GM18507 (cell line): ENCODE data around the gene DRGX.

ENCODE experiments used
- DNase-seq: peaks from one replicate; pipeline ENCODE4 v3.0.0; 2011; ENCODE audit warnings: low read depth; ENCODE audit not compliant: insufficient read length; ENCODE audit errors: extremely low spot score
- FAIRE-seq: peaks from 2 replicates; lab custom pipeline; 2011; peaks lifted over from hg19 to GRCh38; lab: Jason Lieb, UNC

Gene DRGX

DNA sequence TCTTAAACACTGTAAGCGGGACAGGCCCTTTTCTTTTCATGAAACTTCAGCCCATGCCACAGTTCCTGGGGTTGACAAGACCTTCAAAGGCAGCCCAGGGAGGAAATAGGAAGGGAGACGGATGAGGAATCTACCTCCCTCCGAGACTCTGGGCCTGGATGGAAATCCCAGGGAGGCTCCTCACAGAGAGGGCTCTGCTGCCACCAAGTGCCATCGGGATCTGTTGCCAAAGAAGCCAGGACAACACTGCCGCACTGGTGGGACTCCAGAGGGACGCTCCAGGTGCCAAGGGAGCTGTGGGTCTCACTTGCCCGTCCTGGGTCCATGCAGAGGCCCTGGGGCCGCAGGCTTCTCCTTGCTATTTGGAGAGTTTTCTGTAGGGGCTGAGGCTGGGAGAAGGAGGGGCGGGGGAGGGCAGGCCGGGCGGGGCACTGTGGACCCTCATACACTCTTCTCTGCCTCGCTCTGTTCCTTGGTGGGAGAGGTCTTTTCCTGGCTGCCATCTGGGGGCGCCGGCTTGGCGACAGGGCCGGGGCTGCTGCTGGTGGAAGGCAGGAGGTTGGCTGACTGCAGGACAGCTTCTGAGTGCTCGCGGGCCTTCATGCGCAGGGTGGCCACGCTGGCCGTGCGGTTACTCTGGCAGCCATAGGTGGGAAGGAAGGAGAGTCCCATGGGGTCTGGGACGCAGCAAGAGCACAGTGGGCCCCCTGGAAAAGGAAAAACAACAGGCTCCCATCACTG, 30.0 kb downstream of the DRGX start:
- no peak for FAIRE-seq
- DNase-seq, result no peak

DNA sequence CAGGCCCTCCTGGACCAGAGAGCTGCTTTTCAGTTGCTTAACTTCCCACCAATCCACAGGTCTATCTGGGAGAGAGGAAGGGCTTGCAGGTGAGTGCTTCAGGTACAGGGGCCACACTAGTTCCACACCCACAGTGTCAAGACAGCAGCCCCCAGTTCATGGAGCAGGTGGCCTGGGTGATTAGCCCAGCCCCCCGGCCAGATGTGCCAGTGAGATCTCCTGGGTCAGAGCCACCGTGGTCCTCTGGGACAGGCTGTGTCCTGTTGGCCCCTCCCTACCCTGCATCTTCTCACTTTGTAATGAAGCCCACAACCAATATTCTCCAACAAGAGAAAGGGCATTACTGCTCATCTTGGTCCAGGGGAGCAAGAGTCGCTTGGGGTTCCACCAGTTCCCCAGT, 30.6 kb downstream of the DRGX start:
- no peak for FAIRE-seq
- no peak for DNase-seq

DNA sequence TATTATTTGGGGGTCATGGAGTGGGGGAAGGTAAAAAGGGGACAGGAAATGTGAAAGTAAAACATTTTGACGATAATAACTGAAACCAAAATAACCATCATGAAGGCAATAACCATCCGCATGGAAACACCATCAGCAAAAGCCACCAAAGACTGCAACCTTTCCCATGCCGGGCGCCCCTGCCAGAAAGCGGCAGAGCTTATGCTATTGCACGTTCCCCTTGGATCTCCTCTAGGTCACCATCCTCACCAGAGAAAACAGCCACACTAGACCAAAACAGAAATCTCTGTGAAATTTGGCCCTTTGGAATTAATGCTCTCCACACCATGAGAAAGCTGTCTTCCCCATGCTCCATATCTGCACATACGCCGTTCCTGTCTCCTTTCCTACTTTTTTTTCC, 31.1 kb downstream of the DRGX start:
- FAIRE-seq (no peak), DNase-seq (no peak)

DNA sequence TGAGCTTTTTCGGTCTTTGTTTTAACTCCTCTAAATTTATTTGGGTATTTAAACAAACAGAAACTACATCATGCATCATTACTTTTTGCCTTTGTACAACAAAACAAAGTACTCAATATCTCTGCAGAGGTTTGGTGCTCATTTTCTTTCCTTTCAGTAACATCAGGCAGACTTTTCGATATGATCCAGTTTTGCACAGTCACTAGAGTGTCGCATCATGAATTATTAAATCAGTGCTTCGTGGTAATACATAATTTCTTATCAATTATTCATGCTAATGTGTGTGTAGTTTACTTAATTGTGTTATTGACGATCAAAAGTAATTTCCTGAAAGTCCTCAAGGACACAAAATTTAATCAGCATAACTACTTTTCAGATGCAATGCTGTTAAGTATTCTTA, 31.8 kb downstream of the DRGX start:
- FAIRE-seq (no peak), DNase-seq (no peak)

DNA sequence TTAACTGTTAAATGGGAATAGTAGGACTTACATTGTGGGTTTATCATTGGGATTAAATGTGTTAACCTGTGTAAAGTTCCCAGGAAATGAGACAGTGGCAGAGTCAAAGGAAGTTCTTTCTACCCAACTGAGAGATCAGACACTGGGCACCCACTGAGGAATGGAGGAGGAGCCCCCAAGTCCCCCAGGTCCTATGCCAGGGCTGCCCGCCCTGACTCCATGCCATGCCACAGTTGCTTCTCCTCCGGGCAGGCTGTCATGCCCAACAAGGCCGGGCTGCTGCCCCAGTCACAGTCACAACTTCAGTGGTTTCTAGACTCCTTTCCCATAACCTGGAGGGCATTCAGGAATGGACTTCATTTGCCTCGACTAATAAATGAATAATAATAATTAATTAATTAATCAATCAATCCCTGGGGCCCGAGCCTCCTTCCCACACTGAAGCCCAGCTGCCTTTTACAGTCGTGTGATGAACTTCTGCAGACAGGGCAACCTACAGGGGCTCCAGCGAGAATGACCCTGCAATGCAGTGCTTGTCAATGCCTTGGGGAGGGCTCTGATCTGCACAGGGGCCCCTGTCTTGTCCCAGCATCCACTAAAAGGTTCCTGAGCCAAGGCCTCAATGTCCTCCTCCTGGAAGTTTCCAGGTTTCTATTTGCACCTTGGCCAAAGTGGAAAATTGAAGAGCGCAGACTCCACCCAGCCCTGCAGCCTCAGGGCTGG, 32.4 kb downstream of the DRGX start:
- DNase-seq, result no peak
- FAIRE-seq, result no peak

DNA sequence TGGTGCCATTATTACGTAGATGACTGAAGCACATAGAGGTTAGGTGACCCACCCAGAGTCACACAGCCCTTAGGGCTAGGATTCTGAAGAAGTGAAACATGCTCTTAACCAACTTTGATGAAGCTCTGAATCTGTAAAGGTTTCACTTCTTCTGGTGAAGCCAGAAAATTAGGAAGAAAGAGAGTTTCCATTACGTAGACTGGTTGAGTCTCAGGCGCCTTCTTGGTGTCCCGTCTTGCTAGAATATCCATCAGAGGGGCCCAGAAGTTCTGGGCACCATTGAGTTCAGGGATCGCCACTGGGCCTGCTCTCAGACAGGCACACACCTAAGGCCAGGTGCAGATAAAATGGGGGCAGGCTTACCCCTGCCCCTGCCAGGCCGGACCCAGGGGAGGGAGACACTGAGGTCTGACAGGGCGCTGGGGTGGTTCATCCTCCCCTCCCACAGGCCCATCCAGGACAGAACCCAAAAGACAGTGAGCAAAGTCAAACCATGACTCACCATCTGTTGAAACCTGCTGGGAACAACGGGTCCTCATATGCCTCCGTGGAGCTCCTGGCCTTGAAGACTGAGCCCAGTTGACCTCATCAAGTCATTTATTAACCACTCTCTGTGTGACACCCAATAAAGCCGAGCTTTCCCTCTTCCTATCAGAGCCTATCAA, 33.2 kb downstream of the DRGX start:
- DNase-seq (peak; percentile 29), FAIRE-seq (peak; percentile 82)

DNA sequence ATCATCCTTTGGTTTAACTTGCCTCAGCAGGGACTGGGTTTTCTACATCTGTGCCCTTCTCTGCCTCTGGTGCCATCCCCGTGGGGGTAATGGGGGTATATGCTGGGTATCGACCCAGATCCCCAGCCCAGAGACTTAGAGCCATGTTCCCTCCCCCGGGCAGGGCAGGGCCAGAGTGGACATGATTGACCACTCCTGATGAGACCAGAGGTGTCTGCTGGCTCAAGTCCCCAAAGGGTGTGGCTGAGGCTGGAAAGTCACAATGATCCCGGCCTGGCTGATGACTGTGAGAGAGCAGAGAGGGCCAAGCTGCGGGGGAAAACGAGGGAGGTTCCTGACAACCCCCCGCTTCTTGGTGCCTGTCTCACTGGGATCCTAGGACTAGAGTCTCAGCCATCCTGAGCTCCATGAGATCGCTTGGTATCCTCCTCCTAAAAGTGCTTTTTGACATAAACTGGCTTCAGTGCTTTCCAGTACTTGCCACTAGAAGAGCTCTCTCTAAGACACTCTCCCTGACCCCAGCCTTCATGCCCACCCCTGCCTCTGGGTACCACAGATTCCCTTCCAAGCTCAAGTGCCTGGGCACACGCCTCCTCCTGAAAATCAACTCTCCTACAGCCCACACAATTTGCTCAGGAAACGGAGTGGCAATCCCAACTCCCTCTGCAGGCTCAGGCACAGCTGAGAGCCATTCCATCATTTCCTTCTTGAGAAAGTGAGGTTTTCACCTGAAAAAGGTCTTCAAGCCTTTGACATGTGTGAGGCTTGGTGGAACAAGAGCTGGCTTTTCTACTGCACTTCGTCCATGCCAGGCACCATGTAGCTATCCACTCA, 33.9 kb downstream of the DRGX start:
- DNase-seq, result no peak
- no peak for FAIRE-seq

DNA sequence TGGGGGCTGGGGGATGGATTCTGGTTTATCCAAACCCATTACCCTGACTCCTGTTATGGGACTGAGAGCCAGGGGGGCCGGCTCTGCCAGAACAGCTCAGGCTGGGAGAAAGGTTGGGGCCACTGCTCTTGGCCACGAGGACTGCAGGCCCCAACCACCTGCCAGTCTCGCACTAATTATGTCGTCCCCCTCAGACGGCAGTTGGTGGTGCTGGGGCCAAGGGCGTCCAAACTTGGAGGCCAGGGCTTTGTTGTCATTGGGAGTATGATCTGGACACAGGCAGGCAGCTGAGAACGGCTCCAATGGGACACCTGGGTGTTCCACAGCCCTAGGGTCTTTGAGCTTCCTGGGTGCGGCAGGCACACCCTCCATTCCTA, 34.7 kb downstream of the DRGX start:
- no peak for DNase-seq
- no peak for FAIRE-seq

DNA sequence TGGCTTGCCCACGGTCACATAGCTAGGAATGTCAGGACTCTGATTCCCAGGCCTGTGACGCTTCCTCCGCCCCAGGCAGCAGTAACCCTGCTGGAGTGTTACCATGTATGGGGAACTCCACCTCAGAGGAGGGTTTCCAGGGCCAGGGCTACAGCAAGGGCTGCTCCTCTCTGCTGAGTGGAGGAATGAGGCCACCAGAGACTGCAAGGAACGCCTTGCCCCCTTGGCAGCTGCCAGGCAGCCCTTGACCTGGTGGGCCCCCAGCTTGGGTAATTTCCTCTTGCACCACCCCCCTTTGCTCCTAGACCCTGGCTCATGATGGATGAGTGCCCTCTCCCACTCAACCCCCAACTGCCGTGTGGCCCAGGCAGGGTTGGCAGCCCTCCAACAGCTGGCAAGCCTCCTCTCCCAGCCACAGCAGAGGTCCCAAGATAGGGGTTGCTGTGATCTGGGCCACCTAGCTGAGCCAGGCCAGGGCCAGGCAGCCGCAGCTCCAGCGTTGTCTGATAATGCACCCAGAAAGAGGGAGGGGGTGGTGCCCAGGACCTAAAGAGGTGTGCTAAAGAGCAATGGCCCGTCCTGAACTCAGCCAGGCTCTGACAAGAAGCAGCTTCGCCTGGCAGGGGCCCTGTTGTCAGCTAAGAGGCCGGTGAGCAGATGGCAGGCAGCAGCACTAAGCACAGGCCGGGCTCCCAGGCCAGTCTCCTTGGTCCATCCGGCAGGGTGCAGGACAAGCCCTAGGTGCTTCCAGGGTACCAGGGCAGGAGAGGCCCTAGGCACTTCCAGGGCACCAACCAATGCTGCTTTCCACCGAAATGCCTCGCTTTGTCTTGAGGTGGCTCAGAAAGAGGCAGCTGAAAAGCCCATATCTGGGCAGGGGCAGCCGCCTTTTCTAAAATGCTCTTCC, 35.4 kb downstream of the DRGX start:
- FAIRE-seq (no peak), DNase-seq (no peak)

DNA sequence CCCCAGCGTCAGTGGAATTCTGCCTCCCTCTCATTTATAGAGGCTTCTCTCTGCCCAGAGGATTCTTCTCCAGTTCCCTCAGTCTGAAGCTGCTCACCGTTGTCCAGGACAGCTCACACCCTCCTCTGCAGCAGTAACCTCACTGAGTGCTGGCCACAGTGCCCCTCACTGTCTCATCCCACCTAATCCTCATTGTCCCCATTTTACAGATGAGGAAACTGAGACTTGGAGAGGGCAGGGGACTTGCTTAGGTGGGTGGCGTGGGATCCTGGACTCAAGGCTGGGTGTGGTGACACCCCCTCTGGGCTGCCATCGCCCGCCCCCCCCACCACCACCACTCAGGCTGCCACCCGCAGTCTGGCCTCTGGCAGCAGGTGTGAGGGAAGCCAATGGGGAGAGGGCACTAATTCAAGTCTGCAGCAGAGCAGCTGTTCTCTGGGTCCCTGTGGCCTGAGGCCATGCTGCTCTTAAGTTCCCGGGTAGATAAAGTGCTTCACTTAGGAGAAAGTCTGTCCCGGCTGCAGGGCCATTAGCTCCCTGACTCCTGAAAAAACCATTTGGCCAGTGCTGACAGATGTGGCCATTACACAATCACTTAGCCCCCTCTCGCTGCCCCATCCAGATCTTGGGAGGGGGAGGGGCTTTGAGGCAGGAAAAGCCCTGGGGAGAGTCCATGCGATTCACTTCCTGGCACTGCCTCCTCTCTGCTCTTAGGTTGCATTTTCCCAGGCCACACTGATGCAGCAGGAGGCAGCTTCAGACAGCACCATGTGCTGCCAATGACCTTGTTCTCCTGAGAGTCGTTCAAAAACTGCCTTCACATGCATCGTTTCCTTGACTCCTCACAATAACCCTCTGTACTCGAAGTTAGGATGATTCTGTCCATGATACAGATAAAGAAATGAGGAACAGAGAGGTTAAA, 36.3 kb downstream of the DRGX start:
- no peak for DNase-seq
- no peak for FAIRE-seq

DNA sequence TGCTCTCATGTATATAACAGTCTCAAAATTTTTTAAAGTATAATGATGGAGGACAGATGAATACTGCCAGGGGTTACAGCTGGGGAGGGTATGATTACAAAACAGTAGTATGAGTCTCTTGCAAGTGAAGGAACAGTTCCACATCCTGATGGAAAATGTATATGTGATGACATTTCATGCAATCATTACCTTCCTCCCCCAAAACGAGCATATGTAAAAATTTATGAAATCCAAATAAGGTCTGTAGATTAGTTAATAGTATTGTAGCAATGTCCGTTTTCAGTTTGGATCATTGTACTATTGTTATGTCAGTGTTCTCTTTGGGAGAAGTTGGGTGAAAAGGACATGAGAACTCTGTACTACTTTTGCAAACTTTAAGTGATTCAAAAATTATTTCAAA, 38.0 kb downstream of the DRGX start:
- DNase-seq (no peak), FAIRE-seq (no peak)

DNA sequence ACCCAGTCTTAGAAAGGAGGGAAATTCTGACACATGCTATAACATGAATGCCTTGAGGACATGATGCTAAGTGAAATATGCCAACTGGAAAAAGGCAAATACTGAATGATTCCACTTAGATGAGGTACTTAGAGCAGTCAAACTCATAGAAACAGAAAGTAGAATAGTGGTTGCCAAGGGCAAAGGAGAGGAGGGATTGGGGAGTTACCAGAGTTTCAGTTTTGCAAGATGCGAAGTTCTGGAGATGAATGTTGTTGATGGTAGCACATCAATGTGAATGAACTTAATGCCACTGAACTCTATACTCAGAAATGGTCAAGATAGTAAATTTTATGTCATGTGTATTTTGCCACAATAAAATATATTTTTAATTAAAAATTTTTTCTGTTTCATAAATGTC, 38.9 kb downstream of the DRGX start:
- DNase-seq, result no peak
- peak; percentile 24 for FAIRE-seq

DNA sequence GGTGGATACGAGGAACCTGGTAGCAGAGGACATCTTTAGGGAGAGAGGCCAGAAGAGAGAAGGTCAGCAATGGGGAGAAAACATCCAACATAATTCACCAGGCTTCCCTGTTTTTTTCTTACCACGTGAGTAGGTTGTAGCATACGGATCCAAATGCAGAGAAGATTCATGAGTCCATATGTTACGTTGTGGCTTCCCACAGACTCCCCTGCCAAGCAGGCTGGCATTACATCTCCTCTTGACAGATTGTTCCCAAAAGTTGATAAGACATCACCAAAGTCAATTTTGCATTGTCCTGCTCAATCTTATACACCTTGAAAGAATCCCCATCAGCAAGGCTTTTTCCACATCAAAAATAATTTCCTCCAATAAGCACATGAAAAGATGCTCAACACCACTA, 39.7 kb downstream of the DRGX start:
- DNase-seq, result no peak
- no peak for FAIRE-seq

DNA sequence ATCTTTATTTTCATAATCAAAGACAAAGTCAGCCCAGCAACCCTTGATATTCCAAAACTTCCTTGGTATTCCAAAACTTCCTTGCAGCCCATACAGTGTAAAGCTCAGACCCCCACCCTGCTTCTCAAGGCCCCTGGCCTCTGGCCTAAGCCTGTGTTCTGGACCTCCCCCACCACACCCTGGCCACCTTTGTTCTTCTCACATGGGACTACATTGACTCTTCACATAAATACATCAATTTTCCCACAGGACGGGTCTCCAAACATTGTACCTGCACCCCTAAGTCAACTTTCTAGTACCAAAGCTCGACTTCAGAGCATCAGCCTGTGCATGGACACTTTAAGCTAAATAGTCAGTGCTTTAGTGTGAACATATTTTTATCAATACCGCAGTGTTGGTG, 40.7 kb downstream of the DRGX start:
- DNase-seq, result no peak
- no peak for FAIRE-seq

DNA sequence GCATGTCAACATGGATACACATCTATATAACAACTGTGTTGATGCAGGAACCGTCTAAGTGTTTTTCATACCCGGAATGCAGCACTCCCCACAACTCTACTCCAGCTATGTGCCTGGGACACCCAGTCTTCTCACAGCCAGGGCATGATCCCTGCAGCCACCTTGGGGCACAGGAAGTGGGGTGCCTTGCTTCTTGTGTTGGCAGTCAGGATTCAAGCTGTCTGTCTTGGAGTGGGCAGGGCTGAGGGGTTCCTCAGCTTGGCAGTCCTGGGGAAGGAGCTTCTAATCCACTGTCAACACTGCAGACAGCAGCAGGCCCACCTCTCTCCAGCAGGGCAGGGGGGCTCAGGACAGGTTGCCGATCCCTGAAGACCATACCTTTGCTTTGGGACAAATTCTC, 41.3 kb downstream of the DRGX start:
- no peak for FAIRE-seq
- no peak for DNase-seq

DNA sequence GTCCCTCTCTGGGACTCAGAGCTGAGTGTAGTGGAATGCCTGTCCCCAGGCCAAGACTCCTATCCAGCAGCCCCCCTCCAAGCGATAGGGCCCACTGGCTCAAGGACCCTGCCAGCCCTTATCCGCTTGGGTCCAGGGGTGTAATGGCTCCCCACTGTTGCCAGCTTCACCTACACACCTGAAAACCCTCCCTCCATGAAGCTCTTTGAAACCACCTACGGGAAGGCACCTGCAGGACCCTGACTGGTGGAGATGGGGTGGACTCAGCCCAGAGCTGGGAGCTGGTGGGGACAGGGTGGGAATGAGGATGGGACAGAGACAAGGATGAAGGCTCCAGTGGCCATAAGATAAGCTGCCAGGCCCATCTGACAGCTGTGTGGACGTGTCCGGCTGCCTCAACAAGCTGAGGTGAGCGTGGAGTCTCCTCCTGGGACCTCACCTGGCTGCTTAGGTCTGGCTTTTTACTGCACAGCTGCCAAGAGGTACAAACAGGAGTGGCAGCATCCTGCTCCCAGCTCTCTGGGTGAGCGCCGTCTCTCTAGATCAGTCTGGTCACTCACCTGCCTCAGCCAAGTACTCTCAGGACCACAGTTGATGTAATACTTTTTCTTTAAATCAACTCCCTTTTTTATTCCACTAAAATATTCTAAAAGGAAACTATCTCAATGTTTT, 41.9 kb downstream of the DRGX start:
- DNase-seq (no peak), FAIRE-seq (no peak)

DNA sequence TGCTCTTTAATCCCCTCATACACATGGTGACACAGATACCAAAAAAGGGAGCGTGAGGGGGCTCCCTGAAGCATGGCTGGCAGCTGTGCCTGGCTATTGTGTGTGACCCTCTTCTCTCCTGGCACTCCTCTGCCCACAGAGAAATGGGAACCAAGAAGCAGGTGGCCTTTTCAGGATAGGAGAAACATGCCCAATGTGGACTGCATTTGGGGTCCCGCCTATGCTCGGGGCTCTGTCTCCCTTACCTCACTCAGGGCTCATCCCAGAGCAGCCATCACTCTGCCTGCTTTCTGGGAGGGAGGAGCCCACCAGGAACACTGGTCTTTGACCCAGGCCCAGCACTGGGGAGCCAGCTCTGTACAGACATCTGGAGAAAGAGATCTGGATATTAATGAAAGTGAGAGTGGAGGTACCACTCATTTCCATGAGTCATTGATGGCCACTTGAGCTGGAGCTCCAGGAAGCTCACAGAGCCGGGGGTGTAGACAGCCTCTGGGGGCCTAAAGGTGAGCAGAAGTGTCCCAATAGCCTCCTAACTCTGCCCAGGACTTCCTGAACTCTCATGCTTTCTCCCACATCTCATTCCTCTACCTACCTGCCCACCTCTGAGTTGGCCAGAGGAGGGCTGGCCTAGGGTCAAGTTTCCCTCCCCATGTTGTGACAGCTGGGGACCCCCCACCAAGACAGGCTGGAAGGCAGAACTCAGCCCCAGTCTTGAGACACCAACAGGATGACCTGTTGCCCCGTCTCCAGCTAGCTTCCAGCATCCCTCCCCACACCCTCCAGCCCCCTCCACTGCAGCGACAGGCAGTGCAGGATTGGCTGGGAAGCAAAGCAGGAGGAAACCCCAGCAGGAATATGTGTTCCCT, 42.6 kb downstream of the DRGX start:
- DNase-seq (no peak), FAIRE-seq (no peak)
